ENCODE data around the gene YAP1.

DNA sequence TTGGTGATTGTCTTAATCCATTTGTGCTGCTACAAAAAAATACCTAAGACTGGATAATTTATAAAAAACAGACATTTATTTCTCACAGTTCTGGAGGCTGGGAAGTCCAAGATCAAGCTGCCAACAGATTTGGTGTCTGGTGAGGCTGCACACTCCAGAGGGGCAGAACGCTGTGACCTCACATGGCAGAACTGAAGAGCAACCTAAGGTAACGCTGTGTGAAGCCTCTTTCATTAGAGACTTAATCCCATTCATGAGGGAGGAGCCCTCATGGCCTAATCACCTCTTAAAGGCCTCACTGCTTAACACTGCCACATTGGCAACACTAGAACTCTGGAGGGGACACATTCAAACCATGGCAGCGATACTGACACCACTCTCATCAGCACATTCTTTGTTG lies 164.4 kb downstream of the YAP1 start:
- TF ChIP-seq, protein P1, sequence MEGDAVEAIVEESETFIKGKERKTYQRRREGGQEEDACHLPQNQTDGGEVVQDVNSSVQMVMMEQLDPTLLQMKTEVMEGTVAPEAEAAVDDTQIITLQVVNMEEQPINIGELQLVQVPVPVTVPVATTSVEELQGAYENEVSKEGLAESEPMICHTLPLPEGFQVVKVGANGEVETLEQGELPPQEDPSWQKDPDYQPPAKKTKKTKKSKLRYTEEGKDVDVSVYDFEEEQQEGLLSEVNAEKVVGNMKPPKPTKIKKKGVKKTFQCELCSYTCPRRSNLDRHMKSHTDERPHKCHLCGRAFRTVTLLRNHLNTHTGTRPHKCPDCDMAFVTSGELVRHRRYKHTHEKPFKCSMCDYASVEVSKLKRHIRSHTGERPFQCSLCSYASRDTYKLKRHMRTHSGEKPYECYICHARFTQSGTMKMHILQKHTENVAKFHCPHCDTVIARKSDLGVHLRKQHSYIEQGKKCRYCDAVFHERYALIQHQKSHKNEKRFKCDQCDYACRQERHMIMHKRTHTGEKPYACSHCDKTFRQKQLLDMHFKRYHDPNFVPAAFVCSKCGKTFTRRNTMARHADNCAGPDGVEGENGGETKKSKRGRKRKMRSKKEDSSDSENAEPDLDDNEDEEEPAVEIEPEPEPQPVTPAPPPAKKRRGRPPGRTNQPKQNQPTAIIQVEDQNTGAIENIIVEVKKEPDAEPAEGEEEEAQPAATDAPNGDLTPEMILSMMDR (IDR thresholded peaks at IDR 0.05; ENCODE audit: insufficient read depth, low read length, poor library complexity, severe bottlenecking) = no peak
- TF ChIP-seq EZH2phosphoT487 (conservative IDR thresholded peaks at IDR 0.05; ENCODE audit: low read length) = no peak
